ENCODE data around the gene PACS1. TPM values are rescaled to one million over a fixed set of nuclear protein-coding genes. Genes with fewer than 3 reads are reported as not detected.

Gene PACS1
- total RNA-seq, 1 experiment from 2014 or later = 100 TPM

DNA sequence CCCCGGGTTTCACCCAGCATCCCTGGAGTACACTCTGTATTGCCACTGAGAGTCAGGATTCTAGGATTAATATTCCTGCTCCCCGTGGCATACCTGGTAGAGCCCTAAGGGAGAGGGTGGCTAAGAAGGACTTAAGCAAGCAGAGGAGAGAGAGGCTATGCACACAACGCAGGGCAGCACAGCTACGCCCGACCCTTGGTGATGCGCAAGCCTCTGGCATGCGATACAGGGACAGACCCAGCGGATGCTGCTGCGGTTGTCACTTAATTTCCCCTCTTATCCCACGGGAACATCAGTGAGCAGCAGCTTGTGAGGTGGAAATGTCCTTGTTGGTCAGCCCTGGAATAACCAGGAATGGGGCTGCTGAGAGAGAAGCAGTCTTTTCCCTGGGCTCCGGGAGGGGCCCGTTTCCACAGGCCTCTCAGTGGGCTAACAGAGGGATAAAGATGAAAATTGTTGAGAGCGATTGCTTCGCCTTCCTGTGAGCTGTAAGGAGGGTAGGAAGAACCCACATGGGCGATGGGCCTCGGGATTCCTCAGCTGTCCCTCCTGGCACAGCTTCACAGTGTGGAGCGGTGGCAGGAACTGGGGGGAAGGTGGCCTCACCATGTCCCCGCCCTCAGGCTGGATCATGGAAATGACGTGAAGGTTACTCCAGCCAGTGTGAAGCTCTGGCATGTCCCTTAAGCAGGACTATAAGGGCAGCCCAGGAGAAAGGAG, 149.9 kb downstream of the PACS1 start:
- no peaks in the 10 kb centered on the region for H3K9me2 ChIP-seq (ENCODE audit: insufficient read depth)
- ChIA-PET CTCF (no interaction called here), POLR2A (ENCODE audit: unreplicated experiment) (interaction anchor here (0.6 kb wide), 1 partner anchor 70 kb away, joined by 11 read pairs; no protein-coding TSS in a partner anchor)
- peaks cover 7% of the 10 kb centered on the region; the same call in 1 of the 2 replicates for H3F3A ChIP-seq (ENCODE audit: insufficient read depth, low read depth)
- H3K4me1 ChIP-seq (replicated peaks; ENCODE audit: insufficient read depth) = no peaks in the 10 kb centered on the region; the same call in 1 of the 2 replicates
- H3K9me3 ChIP-seq (ENCODE audit: insufficient read depth, low read depth) = no peaks in the 10 kb centered on the region
- H3K27me3 ChIP-seq (ENCODE audit: insufficient read depth, low read depth) = no peaks in the 10 kb centered on the region
- H3K4me3 ChIP-seq = no peak overlapping the region
- TF ChIP-seq, protein P1, sequence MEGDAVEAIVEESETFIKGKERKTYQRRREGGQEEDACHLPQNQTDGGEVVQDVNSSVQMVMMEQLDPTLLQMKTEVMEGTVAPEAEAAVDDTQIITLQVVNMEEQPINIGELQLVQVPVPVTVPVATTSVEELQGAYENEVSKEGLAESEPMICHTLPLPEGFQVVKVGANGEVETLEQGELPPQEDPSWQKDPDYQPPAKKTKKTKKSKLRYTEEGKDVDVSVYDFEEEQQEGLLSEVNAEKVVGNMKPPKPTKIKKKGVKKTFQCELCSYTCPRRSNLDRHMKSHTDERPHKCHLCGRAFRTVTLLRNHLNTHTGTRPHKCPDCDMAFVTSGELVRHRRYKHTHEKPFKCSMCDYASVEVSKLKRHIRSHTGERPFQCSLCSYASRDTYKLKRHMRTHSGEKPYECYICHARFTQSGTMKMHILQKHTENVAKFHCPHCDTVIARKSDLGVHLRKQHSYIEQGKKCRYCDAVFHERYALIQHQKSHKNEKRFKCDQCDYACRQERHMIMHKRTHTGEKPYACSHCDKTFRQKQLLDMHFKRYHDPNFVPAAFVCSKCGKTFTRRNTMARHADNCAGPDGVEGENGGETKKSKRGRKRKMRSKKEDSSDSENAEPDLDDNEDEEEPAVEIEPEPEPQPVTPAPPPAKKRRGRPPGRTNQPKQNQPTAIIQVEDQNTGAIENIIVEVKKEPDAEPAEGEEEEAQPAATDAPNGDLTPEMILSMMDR (conservative IDR thresholded peaks at IDR 0.05) = no peak
- no peak for TF ChIP-seq EZH2 (IDR thresholded peaks at IDR 0.05; ENCODE audit: low read depth)
- H3K27ac ChIP-seq = no peak overlapping the region
- no TSS peak for BruUV-seq (replicated peaks)
- no peak overlapping the region for H3K4me2 ChIP-seq
- intact Hi-C loops (cut with micrococcal nuclease; ENCODE audit: unreplicated experiment) = loop anchor here (5.0 kb wide), 2 partner anchors 138 to 167 kb away; no protein-coding TSS in a partner anchor
- no peaks in the 10 kb centered on the region for H3K79me2 ChIP-seq (ENCODE audit: low read depth)
- no peak overlapping the region for H2AFZ ChIP-seq
- no peaks in the 10 kb centered on the region for H3K36me3 ChIP-seq (ENCODE audit: low read depth)
- no peak for DNase-seq
- H4K20me1 ChIP-seq (ENCODE audit: insufficient read depth) = no peaks in the 10 kb centered on the region

DNA sequence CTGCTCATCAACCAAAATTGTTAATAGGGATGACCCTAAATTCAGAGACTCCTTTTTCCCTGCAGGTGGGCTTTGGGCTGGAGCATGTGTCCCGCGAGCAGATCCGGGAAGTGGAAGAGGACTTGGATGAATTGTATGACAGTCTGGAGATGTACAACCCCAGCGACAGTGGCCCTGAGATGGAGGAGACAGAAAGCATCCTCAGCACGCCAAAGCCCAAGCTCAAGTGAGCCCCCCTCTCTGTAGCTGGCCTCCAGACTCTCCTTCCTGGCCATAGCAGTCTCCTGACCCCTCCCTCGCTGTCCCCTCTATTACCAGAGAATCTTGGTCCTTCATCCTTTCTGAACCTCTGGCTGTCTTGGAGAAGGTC, 150.5 kb downstream of the PACS1 start:
- ChIA-PET CTCF (no interaction called here), POLR2A (ENCODE audit: unreplicated experiment) (interaction anchor here (0.6 kb wide), 1 partner anchor 71 kb away, joined by 11 read pairs; no protein-coding TSS in a partner anchor)
- Histone ChIP-seq H3K9me2 (ENCODE audit: insufficient read depth) (no peaks in the 10 kb centered on the region), H3K9me3 (ENCODE audit: insufficient read depth, low read depth) (no peaks in the 10 kb centered on the region), H3K36me3 (ENCODE audit: low read depth) (no peaks in the 10 kb centered on the region), H4K20me1 (ENCODE audit: insufficient read depth) (no peaks in the 10 kb centered on the region), H3K27ac (no peak overlapping the region), H3K79me2 (ENCODE audit: low read depth) (no peaks in the 10 kb centered on the region), H2AFZ (no peak overlapping the region), H3K4me1 (replicated peaks; ENCODE audit: insufficient read depth) (no peaks in the 10 kb centered on the region; the same call in 1 of the 2 replicates), H3K4me2 (no peak overlapping the region), H3F3A (ENCODE audit: insufficient read depth, low read depth) (peaks cover 7% of the 10 kb centered on the region; the same call in 1 of the 2 replicates), H3K4me3 (no peak overlapping the region), H3K27me3 (ENCODE audit: insufficient read depth, low read depth) (no peaks in the 10 kb centered on the region)
- TF ChIP-seq, protein P1 (conservative IDR thresholded peaks at IDR 0.05) = no peak
- TF ChIP-seq EZH2 (IDR thresholded peaks at IDR 0.05; ENCODE audit: low read depth) = no peak
- intact Hi-C loops (cut with micrococcal nuclease; ENCODE audit: unreplicated experiment) = loop anchor here (5.0 kb wide), 2 partner anchors 138 to 167 kb away; no protein-coding TSS in a partner anchor
- DNase-seq = no peak
- BruUV-seq (replicated peaks) = no TSS peak

DNA sequence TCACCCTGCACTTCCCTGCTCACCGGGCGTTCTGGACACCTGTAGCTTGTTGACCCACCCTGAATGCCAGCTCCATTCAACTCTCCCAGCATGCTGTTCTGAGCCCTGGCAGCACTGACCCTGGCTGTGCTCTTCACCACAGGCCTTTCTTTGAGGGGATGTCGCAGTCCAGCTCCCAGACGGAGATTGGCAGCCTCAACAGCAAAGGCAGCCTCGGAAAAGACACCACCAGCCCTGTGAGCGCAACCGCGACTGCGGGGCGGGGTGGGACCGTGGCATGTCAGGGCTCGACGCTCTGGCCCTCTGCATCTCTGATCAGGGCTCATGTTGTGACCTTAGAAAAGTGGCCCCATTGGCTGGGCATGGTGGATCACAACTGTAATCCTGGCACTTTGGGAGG, 150.9 kb downstream of the PACS1 start:
- Histone ChIP-seq H3K9me3 (ENCODE audit: insufficient read depth, low read depth) (no peaks in the 10 kb centered on the region), H3K27ac (no peak overlapping the region), H4K20me1 (ENCODE audit: insufficient read depth) (no peaks in the 10 kb centered on the region), H3F3A (ENCODE audit: insufficient read depth, low read depth) (peaks cover 7% of the 10 kb centered on the region; the same call in 1 of the 2 replicates), H3K9me2 (ENCODE audit: insufficient read depth) (no peaks in the 10 kb centered on the region), H3K27me3 (ENCODE audit: insufficient read depth, low read depth) (no peaks in the 10 kb centered on the region), H3K36me3 (ENCODE audit: low read depth) (no peaks in the 10 kb centered on the region), H3K4me3 (no peak overlapping the region), H3K79me2 (ENCODE audit: low read depth) (no peaks in the 10 kb centered on the region), H2AFZ (no peak overlapping the region), H3K4me1 (replicated peaks; ENCODE audit: insufficient read depth) (no peaks in the 10 kb centered on the region; the same call in 1 of the 2 replicates), H3K4me2 (no peak overlapping the region)
- TF ChIP-seq, protein P1 (conservative IDR thresholded peaks at IDR 0.05) = no peak
- TF ChIP-seq EZH2 (IDR thresholded peaks at IDR 0.05; ENCODE audit: low read depth) = no peak
- ChIA-PET CTCF (interaction anchor here (0.5 to 0.6 kb wide), 2 partner anchors 102 to 210 kb away, joined by 5 read pairs; no protein-coding TSS in a partner anchor), POLR2A (ENCODE audit: unreplicated experiment) (no interaction called here)
- no peak for DNase-seq
- BruUV-seq (replicated peaks) = no TSS peak
- intact Hi-C loops (cut with micrococcal nuclease; ENCODE audit: unreplicated experiment) = loop anchor here (5.0 kb wide), 2 partner anchors 139 to 166 kb away; no protein-coding TSS in a partner anchor
